GM23338 (cell line): ENCODE results near the gene ZNF335. TPM values are rescaled to one million over a fixed set of nuclear protein-coding genes. Genes with fewer than 3 reads are reported as not detected.

Experiments
- ATAC-seq: fragments of 200-7000 bp; cut with Tn5 transposase; 3 replicates; pipeline ENCODE4 v1.9.1; 2020
- DNase-seq: peaks from one replicate; pipeline ENCODE4 v3.0.0-alpha.2; 2015; ENCODE audit warnings: low spot score
- H2AFZ ChIP-seq: fragments of 200-600 bp; sonication (generic); 2 replicates; pipeline ENCODE4 v1.8.0; 2016; ENCODE audit warnings: antibody characterized with exemption, mild to moderate bottlenecking, moderate library complexity
- H3F3A ChIP-seq: fragments of 200-600 bp; sonication (generic); replicated peaks from 2 replicates; pipeline ENCODE4 v1.8.0; 2017; ENCODE audit warnings: antibody characterized with exemption, mixed run types, low read depth
- H3K27ac ChIP-seq: fragments of 200-600 bp; sonication (generic); 2 replicates; pipeline ENCODE4 v1.6.1; 2016; ENCODE audit warnings: low read depth
- H3K27me3 ChIP-seq: fragments of 200-600 bp; sonication (generic); 2 replicates; pipeline ENCODE4 v1.8.0; 2016; ENCODE audit warnings: mild to moderate bottlenecking, mixed run types, moderate library complexity; ENCODE audit not compliant: insufficient read depth
- H3K36me3 ChIP-seq: fragments of 200-600 bp; sonication (generic); 2 replicates; pipeline ENCODE4 v1.8.0; 2016; ENCODE audit warnings: mild to moderate bottlenecking; ENCODE audit not compliant: insufficient read depth
- H3K4me1 ChIP-seq: fragments of 200-600 bp; sonication (generic); 2 replicates; pipeline ENCODE4 v1.8.0; 2016; ENCODE audit warnings: mild to moderate bottlenecking, moderate library complexity; ENCODE audit not compliant: insufficient read depth
- H3K4me2 ChIP-seq: fragments of 200-600 bp; sonication (generic); 2 replicates; pipeline ENCODE4 v1.7.1; 2017; ENCODE audit warnings: mixed run types
- H3K4me3 ChIP-seq: fragments of 200-600 bp; sonication (generic); 2 replicates; pipeline ENCODE4 v1.6.1; 2016; ENCODE audit warnings: mixed run types
- H3K79me2 ChIP-seq: fragments of 200-600 bp; sonication (generic); replicated peaks from 2 replicates; pipeline ENCODE4 v1.8.0; 2017; ENCODE audit warnings: mild to moderate bottlenecking; ENCODE audit not compliant: insufficient read depth
- H3K9me2 ChIP-seq: fragments of 200-600 bp; sonication (generic); 2 replicates; pipeline ENCODE4 v1.8.0; 2017; ENCODE audit not compliant: insufficient read depth
- H4K20me1 ChIP-seq: fragments of 200-600 bp; sonication (generic); replicated peaks from 2 replicates; pipeline ENCODE4 v1.8.0; 2017; ENCODE audit warnings: mild to moderate bottlenecking; ENCODE audit not compliant: insufficient read depth
- H3K27ac Mint-ChIP-seq: 2 replicates; pipeline ENCODE4 v1.8.0; 2020; ENCODE audit warnings: inconsistent platforms, mild to moderate bottlenecking, moderate library complexity, mixed read lengths
- H3K27me3 Mint-ChIP-seq: 3 replicates; pipeline ENCODE4 v1.8.0; 2022; ENCODE audit warnings: low read depth, mild to moderate bottlenecking, moderate library complexity, mixed read lengths, inconsistent platforms; ENCODE audit not compliant: insufficient read depth, poor library complexity
- H3K36me3 Mint-ChIP-seq: 3 replicates; pipeline ENCODE4 v1.8.0; 2021; ENCODE audit warnings: low read depth, mild to moderate bottlenecking, inconsistent platforms, moderate library complexity, mixed read lengths
- H3K4me1 Mint-ChIP-seq: 3 replicates; pipeline ENCODE4 v1.8.0; 2020; ENCODE audit warnings: mild to moderate bottlenecking, inconsistent platforms, mixed read lengths
- H3K4me3 Mint-ChIP-seq: 3 replicates; pipeline ENCODE4 v1.8.0; 2021; ENCODE audit warnings: moderate library complexity, mild to moderate bottlenecking, inconsistent platforms, mixed read lengths
- H3K9me3 Mint-ChIP-seq: 3 replicates; pipeline ENCODE4 v1.8.0; 2020; ENCODE audit warnings: moderate library complexity, mild to moderate bottlenecking, inconsistent platforms, mixed read lengths
- POLR2AphosphoS5 ChIP-seq: IDR thresholded peaks from 2 replicates; pipeline ENCODE4 v1.6.1; 2016; ENCODE audit warnings: antibody characterized with exemption, low read depth
- STAT1 ChIP-seq: IDR thresholded peaks from one replicate; pipeline ENCODE4 v1.6.1; 2016; ENCODE audit warnings: antibody characterized with exemption; ENCODE audit not compliant: unreplicated experiment
- polyA plus RNA-seq: library from polyadenylated mRNA; unstranded; fragments of >200 nt; fragmentation: Nextera tagmentation; extraction: Ambion mirVana; gene quantifications from 2 replicates; pipeline ENCODE4 v1.2.1, GENCODE V29; 2016
- total RNA-seq: library from RNA; depleted of rRNA; stranded (reverse); fragments of >200 nt; shearing (Covaris generic); gene quantifications from 2 replicates; pipeline ENCODE4 v1.2.3, GENCODE V29; 2014
- TF ChIP-seq, protein P1 (sequence below): IDR thresholded peaks from 2 replicates; pipeline ENCODE4 v1.6.1; 2016; ENCODE audit warnings: antibody characterized with exemption

Gene ZNF335
- total and polyA plus RNA-seq, 2 experiments from 2014 or later = 7.4 to 24.2 TPM

- Mint-ChIP-seq H3K9me3 (no peaks in the 10 kb centered on the region; the same call in 2 of the 3 replicates), H3K4me1 (peaks cover 11% of the 10 kb centered on the region; the same call in 2 of the 3 replicates), H3K4me3 (peak within 1 kb of the TSS; percentile 87), H3K27me3 (peaks cover 13% of the 10 kb centered on the region), H3K36me3 (peaks cover 37% of the 10 kb centered on the region), H3K27ac (peak within 1 kb of the TSS; percentile 94)
- DNase-seq (peak; percentile 83), ATAC-seq (peak; percentile 56)
- peak; percentile 97 for TF ChIP-seq POLR2AphosphoS5
- TF ChIP-seq, protein P1, sequence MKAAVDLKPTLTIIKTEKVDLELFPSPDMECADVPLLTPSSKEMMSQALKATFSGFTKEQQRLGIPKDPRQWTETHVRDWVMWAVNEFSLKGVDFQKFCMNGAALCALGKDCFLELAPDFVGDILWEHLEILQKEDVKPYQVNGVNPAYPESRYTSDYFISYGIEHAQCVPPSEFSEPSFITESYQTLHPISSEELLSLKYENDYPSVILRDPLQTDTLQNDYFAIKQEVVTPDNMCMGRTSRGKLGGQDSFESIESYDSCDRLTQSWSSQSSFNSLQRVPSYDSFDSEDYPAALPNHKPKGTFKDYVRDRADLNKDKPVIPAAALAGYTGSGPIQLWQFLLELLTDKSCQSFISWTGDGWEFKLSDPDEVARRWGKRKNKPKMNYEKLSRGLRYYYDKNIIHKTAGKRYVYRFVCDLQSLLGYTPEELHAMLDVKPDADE = no peak
- H3K27ac ChIP-seq = peak within 1 kb of the TSS; percentile 73
- H3K79me2 ChIP-seq = peaks cover 10% of the 10 kb centered on the region
- H2AFZ ChIP-seq = peak within 1 kb of the TSS; percentile 97
- H4K20me1 ChIP-seq = peaks cover 9% of the 10 kb centered on the region
- H3K27me3 ChIP-seq = no peaks in the 10 kb centered on the region
- H3K36me3 ChIP-seq = 0 out of 2 replicates have a peak, but pooled peaks cover 5% of the 10 kb centered on the region
- H3K9me2 ChIP-seq = no peaks in the 10 kb centered on the region
- H3K4me1 ChIP-seq = peaks cover 7% of the 10 kb centered on the region; the same call in 1 of the 2 replicates
- peaks cover 8% of the 10 kb centered on the region; the same call in 1 of the 2 replicates for H3F3A ChIP-seq
- peak within 1 kb of the TSS; percentile 91 for H3K4me3 ChIP-seq
- peak within 1 kb of the TSS; percentile 81 for H3K4me2 ChIP-seq
Observed at GRCh38 chr20:45911486-45912343, 60.3 kb downstream of the ZNF335 start, which contains the start of gene PLTP. PLTP (minus strand) TSS chr20:45912155; CDS start chr20:45911452, 703 bp downstream.

DNA sequence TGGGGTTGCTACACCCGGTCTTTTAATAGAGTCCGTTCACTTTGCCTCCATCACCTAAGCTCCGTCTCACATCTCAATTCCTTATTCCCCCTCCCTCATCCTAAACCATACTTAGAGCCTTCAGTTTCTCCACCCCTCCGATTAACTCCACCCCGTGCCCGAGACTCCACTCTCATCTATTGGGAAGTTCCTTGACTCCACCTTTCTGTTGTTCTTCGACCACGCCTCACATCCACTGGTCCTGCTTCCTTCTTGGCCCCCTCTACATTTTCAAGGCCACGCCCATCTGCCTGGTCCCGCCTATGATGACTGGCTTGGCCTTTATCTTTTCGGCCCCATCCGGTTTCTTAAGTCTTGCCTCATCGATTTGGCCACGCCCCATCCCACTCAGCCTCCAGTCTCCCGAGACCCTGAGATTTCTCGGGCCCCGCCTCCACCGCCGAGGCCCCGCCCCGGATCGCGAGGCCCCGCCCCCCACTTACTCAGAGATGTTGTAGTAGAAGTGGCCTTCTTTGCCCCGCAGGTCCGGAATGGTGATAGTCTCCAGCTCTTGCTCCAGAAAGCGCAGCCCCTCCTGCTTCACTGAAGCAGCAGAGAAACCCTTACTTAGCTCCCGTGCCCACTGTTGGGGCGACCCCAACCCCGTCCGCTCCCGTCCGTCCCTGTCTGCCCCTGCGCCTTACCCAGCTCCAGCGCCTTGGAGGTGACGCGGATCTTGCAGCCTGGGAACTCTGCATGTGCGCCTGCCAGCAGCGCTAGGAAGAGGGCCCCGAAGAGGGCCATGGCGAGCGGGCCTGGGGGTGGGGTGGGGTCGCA is 61.1 kb downstream of the ZNF335 start:
- Histone ChIP-seq H3K27ac (peak overlapping the region; percentile 73), H3K4me2 (peak overlapping the region; percentile 81), H3K9me2 (no peaks in the 10 kb centered on the region), H3K4me3 (peak overlapping the region; percentile 91), H4K20me1 (peaks cover 9% of the 10 kb centered on the region), H3F3A (peaks cover 8% of the 10 kb centered on the region; the same call in 1 of the 2 replicates), H2AFZ (no peak overlapping the region), H3K27me3 (no peaks in the 10 kb centered on the region), H3K4me1 (peaks cover 7% of the 10 kb centered on the region; the same call in 1 of the 2 replicates), H3K79me2 (peaks cover 10% of the 10 kb centered on the region), H3K36me3 (peaks cover 5% of the 10 kb centered on the region)
- H3K4me1 Mint-ChIP-seq = peaks cover 11% of the 10 kb centered on the region; the same call in 2 of the 3 replicates
- H3K9me3 Mint-ChIP-seq = no peaks in the 10 kb centered on the region; the same call in 2 of the 3 replicates
- peak overlapping the region; percentile 87 for H3K4me3 Mint-ChIP-seq
- peak; percentile 100 for DNase-seq
- peaks cover 13% of the 10 kb centered on the region for H3K27me3 Mint-ChIP-seq
- H3K36me3 Mint-ChIP-seq = peaks cover 43% of the 10 kb centered on the region
- TF ChIP-seq POLR2AphosphoS5 (peak; percentile 88), STAT1 (no peak)
- peak; percentile 85 for ATAC-seq
- H3K27ac Mint-ChIP-seq = peak overlapping the region; percentile 94
